GM12873 (cell line): ENCODE data around the gene GNRHR.

Experiments used
- TF ChIP-seq, protein P1 (sequence below): IDR thresholded peaks from 2 replicates; pipeline ENCODE4 v1.5.1; 2012; ENCODE audit warnings: low read depth, mild to moderate bottlenecking, moderate library complexity, low read length, control low read depth; ENCODE audit not compliant: insufficient read depth; ENCODE audit errors: missing control alignments

The GNRHR gene, protein sequence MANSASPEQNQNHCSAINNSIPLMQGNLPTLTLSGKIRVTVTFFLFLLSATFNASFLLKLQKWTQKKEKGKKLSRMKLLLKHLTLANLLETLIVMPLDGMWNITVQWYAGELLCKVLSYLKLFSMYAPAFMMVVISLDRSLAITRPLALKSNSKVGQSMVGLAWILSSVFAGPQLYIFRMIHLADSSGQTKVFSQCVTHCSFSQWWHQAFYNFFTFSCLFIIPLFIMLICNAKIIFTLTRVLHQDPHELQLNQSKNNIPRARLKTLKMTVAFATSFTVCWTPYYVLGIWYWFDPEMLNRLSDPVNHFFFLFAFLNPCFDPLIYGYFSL

DNA sequence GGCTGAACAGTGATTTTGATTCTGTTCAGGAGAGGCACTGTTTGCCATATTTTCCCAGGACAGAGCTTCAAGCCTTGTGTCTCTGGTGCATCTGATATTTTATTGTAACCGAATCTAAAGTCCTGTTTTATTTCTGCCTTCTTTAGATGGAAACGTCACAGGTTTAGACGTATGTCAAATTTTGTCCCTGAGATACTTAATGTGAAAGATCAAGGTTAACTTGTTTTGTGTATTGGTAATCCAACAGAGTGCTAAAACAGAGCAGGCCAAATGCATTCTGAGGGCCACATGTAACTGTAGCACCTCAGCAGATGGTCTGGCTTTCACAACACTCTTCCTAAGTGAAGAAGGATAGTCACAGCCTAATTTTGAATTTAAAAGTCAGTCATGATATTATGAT lies at the start of gene GNRHR:
Gene GNRHR, minus strand, starts transcription at position 101 of the 400 bp plus-strand sequence. Its CDS starts 53 bp downstream, at position 48.
- TF ChIP-seq, protein P1, sequence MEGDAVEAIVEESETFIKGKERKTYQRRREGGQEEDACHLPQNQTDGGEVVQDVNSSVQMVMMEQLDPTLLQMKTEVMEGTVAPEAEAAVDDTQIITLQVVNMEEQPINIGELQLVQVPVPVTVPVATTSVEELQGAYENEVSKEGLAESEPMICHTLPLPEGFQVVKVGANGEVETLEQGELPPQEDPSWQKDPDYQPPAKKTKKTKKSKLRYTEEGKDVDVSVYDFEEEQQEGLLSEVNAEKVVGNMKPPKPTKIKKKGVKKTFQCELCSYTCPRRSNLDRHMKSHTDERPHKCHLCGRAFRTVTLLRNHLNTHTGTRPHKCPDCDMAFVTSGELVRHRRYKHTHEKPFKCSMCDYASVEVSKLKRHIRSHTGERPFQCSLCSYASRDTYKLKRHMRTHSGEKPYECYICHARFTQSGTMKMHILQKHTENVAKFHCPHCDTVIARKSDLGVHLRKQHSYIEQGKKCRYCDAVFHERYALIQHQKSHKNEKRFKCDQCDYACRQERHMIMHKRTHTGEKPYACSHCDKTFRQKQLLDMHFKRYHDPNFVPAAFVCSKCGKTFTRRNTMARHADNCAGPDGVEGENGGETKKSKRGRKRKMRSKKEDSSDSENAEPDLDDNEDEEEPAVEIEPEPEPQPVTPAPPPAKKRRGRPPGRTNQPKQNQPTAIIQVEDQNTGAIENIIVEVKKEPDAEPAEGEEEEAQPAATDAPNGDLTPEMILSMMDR, result no peak

DNA sequence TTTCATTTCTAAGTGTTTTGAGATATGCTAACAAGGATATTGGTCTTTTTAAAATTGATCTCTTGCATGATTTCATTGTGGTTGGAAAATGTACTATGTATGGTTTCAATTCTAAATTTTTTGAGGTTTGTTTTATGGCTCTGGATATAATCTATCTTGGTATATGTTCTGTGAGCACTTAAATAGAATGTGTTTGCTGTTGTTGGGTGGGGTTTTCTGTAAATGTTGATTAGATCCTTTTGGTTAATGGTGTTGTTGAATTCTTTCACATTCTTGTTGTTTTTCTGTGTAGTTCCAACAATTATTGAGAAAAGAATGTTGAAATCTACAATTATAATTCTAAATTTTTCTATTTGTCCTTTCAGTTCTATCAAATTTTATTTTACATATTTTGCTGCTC lies 42.6 kb upstream of the GNRHR start:
- TF ChIP-seq, protein P1, result no peak

GRCh38 chr4:67790721-67791120 lies 36.5 kb upstream of the GNRHR start:
- TF ChIP-seq, protein P1, result no peak

GRCh38 chr4:67787311-67787710 lies 33.1 kb upstream of the GNRHR start:
- TF ChIP-seq, protein P1, result no peak

DNA sequence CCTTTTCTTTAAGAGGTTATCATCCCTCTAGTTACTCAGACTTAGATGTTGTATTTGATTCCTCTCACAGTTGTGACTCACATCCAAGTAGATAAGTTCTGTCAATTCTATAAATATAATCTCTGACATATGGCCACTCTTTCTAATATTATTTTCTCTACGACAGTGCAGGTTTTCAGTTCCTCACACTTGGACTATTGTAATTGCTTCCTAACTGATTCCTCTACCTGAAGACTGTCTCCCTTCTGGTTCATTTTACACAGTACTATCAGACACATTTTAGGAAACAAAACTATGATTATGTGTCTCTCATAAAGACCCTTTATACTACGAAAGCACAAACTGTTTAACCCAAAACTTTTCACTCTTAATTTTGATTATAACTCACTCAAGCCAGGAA lies 31.3 kb upstream of the GNRHR start:
- TF ChIP-seq, protein P1, result no peak

DNA sequence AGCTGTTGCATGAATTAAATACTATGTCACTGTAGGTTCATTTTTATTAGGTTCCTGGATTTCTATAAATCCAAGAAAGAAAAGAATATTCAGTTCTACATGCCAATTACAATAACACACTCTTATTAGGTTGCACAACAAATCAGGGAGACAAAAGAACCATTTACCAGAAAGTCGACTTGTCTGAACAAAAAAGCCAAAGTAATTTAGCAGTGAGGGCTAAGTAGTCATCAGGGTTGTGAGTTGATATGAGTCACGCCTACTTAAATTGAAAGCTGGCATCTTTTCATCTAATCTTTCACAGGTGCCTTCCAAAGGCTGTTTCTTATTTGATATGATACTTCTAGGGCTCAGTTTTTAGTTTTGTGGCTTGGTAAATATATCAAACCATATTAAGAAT lies 25.4 kb upstream of the GNRHR start:
- TF ChIP-seq, protein P1, result no peak

GRCh38 chr4:67776746-67777145 lies 22.6 kb upstream of the GNRHR start:
- TF ChIP-seq, protein P1, result no peak
